Mucosa of rectum (tissue), 2 donors: ENCODE results near the gene SLC12A5.

Source experiments
- H3K27ac ChIP-seq, 2 donors: one replicate each; pipeline ENCODE4 v1.7.0; 2013; ENCODE audit warnings: inconsistent platforms in 2 of 2, low read depth in 2 of 2, low read length in 2 of 2
- H3K27me3 ChIP-seq, 2 donors: one replicate each; pipeline ENCODE4 v1.7.0; 2013; ENCODE audit warnings: low read length in 2 of 2; ENCODE audit not compliant: control insufficient read depth in 2 of 2, insufficient read depth in 2 of 2
- H3K36me3 ChIP-seq, 2 donors: one replicate each; pipeline ENCODE4 v1.7.0; 2013; ENCODE audit warnings: low read length in 2 of 2; ENCODE audit not compliant: control insufficient read depth in 2 of 2, insufficient read depth in 2 of 2
- H3K4me1 ChIP-seq, 2 donors: one replicate each; pipeline ENCODE4 v1.7.0; 2013; ENCODE audit warnings: low read length in 2 of 2, mild to moderate bottlenecking in 1 of 2; ENCODE audit not compliant: control insufficient read depth in 2 of 2, insufficient read depth in 2 of 2
- H3K4me3 ChIP-seq, 2 donors: one replicate each; pipeline ENCODE4 v1.7.0; 2013; ENCODE audit warnings: low read length in 2 of 2
- H3K9ac ChIP-seq, 2 donors: one replicate each; pipeline ENCODE4 v1.7.0; 2013; ENCODE audit warnings: low read length in 2 of 2, low read depth in 1 of 2, mild to moderate bottlenecking in 1 of 2
- H3K9me3 ChIP-seq, 2 donors: one replicate each; pipeline ENCODE4 v1.7.0; 2013; ENCODE audit warnings: low read length in 2 of 2; ENCODE audit not compliant: control insufficient read depth in 2 of 2
- donor health status: healthy.
- donor health status: Normal muscosa, but diverticular disease.

Gene SLC12A5

DNA sequence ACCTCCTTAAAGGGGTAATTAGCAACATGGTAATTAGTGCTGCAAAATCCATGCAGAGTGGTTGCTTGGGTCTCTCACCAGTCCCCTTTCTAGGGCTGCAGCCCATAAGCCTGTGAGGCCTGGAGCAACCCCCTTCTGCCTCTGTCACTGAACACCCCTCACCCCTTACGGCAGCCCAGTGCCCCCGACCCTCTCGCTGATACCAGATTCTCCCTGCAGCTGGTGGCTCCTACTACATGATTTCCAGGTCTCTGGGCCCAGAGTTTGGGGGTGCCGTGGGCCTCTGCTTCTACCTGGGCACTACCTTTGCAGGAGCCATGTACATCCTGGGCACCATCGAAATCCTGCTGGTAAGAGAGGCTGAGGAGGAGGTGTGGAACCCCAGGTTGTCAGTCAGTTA lies 8.0 kb downstream of the SLC12A5 start:
- no peaks in the 10 kb centered on the region for H3K9me3 ChIP-seq
- no peak overlapping the region for H3K27ac ChIP-seq
- no peak overlapping the region for H3K4me3 ChIP-seq
- no peaks in the 10 kb centered on the region for H3K36me3 ChIP-seq
- H3K4me1 ChIP-seq, result no peaks in the 10 kb centered on the region
- peaks cover 4 to 14% of the 10 kb centered on the region in 2 donors for H3K27me3 ChIP-seq
- no peak overlapping the region for H3K9ac ChIP-seq

DNA sequence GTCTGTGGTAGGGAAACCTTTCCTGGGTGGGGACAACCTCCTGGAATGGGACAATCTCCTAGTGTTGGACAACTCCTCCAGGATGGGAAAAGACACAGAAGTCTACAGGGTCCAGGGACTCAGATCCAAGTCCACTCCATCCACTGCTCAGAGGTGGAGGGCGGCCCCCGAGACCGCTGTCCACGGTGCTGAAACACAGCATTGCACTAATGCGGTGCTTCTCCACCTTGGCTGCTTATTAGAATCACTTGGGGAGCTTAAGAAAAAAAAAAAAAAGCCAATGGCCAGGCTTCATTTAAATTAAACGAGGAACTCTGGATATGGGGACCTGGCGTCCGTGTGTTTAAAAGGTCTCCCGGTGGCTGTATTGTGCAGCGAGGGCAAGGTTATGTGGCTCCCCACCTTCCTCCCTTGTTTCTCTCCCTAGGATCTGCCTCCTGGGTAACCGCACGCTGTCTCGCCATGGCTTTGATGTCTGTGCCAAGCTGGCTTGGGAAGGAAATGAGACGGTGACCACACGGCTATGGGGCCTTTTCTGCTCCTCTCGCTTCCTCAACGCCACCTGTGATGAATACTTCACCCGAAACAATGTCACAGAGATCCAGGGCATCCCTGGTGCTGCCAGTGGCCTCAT lies 12.0 kb downstream of the SLC12A5 start:
- Histone ChIP-seq H3K27me3 (no peaks in the 10 kb centered on the region), H3K9me3 (no peaks in the 10 kb centered on the region), H3K36me3 (no peaks in the 10 kb centered on the region), H3K4me1 (no peaks in the 10 kb centered on the region), H3K4me3 (no peak overlapping the region), H3K9ac (no peak overlapping the region), H3K27ac (no peak overlapping the region)

DNA sequence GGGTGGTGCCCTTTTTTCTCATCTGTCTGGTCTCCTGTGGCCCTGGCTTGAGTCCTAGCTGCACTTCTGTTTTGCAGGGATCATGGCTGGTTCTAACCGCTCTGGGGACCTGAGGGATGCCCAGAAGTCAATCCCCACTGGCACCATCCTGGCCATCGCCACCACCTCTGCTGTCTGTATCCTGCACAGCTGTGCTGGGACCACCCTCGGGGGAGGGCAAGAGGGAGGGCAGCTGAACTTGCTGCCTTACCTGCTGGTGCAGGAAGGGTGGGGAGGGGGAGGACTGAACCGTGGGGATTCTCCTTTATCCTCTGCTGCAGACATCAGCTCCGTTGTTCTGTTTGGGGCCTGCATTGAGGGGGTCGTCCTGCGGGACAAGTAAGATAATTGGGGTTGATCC lies 14.5 kb downstream of the SLC12A5 start:
- H3K27me3 ChIP-seq, result peaks cover 0 to 4% of the 10 kb centered on the region in 2 donors

GRCh38 chr20:46044896-46045295 lies 15.9 kb downstream of the SLC12A5 start:
- Histone ChIP-seq H3K4me1 (no peaks in the 10 kb centered on the region), H3K9me3 (no peaks in the 10 kb centered on the region), H3K27me3 (peaks cover 0 to 7% of the 10 kb centered on the region in 2 donors), H3K36me3 (no peaks in the 10 kb centered on the region), H3K9ac (no peak overlapping the region), H3K27ac (no peak overlapping the region), H3K4me3 (no peak overlapping the region)

More for the DNA sequence above, 14.5 kb downstream of the SLC12A5 start:
- H3K9ac ChIP-seq, result no peak overlapping the region
- no peak overlapping the region for H3K4me3 ChIP-seq
- H3K27ac ChIP-seq, result no peak overlapping the region
- H3K4me1 ChIP-seq, result no peaks in the 10 kb centered on the region
- no peaks in the 10 kb centered on the region for H3K9me3 ChIP-seq
- no peaks in the 10 kb centered on the region for H3K36me3 ChIP-seq

GRCh38 chr20:46046588-46047310 lies 17.7 kb downstream of the SLC12A5 start:
- Histone ChIP-seq H3K36me3 (no peaks in the 10 kb centered on the region), H3K27me3 (peaks cover 0 to 7% of the 10 kb centered on the region in 2 donors)

DNA sequence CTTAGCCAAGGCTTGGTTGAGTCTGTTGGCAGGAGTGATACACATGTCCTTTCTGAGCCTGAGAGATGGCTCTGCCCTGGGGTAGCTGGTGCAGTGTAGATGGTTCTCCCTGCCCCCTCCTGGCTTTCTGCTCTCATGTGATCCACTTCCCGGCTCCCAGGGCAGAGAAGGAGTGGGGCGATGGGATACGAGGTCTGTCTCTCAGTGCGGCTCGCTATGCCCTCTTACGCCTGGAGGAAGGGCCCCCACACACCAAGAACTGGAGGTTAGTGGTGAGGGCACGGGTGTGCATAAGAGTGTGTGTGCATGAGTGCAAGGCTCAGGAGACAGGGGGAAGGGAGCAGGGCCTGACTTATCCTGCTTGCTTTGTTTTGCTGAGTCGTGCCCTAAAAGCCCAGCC lies 18.8 kb downstream of the SLC12A5 start:
- no peaks in the 10 kb centered on the region for H3K36me3 ChIP-seq
- H3K9ac ChIP-seq, result no peak overlapping the region
- no peaks in the 10 kb centered on the region for H3K9me3 ChIP-seq
- H3K4me3 ChIP-seq, result no peak overlapping the region
- H3K4me1 ChIP-seq, result no peaks in the 10 kb centered on the region
- H3K27ac ChIP-seq, result no peak overlapping the region
- H3K27me3 ChIP-seq, result peaks cover 0 to 7% of the 10 kb centered on the region in 2 donors

More at GRCh38 chr20:46046588-46047310, 17.7 kb downstream of the SLC12A5 start:
- H3K27ac ChIP-seq, result no peak overlapping the region
- H3K4me3 ChIP-seq, result no peak overlapping the region
- no peak overlapping the region for H3K9ac ChIP-seq
- H3K4me1 ChIP-seq, result no peaks in the 10 kb centered on the region
- H3K9me3 ChIP-seq, result no peaks in the 10 kb centered on the region

DNA sequence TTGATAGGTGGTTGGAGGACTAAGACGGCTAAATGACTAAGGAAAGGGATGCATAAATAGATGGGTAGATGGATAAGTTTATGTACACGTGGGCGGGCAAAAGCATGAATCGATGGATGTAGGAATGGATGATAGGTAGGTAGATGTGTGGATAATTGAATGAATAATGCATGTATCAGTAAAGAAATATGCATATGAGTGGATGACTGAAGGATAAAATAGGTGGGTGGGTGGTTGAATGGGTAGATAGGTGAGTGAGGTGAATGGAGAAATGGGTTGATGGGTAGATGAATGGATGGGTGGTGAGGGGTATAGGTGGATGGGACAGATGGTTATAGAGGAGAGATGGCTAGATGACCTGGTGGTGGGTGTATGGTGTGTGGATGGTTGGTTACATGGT lies 20.2 kb downstream of the SLC12A5 start:
- Histone ChIP-seq H3K9ac (no peak overlapping the region), H3K27me3 (peaks cover 0 to 7% of the 10 kb centered on the region in 2 donors), H3K4me3 (no peak overlapping the region), H3K9me3 (no peaks in the 10 kb centered on the region), H3K36me3 (no peaks in the 10 kb centered on the region), H3K27ac (no peak overlapping the region), H3K4me1 (no peaks in the 10 kb centered on the region)

DNA sequence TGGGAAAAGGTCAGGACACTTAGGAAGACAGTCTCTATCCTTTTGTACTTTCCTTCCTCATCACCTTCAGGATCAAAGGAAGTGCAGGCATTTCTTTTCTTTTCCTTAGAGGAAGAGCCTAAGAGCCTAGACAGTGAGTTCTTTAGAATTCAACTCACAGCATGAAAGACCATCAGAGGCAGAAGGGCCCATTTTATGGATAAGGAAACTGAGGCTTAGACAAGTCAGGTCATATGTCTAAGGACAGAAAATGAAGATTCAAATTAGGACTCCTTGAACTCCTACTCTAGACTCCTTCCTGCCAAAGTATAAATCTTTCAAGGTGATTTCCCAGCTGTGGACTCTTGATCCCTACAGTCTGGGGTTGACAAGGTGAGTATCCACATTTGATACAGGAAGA lies 20.8 kb downstream of the SLC12A5 start:
- no peak overlapping the region for H3K4me3 ChIP-seq
- H3K36me3 ChIP-seq, result no peaks in the 10 kb centered on the region
- H3K27me3 ChIP-seq, result peaks cover 0 to 7% of the 10 kb centered on the region in 2 donors

GRCh38 chr20:46050444-46050843 lies 21.4 kb downstream of the SLC12A5 start:
- H3K4me3 ChIP-seq, result no peak overlapping the region

More for the DNA sequence above, 20.8 kb downstream of the SLC12A5 start:
- no peak overlapping the region for H3K27ac ChIP-seq
- no peaks in the 10 kb centered on the region for H3K4me1 ChIP-seq
- H3K9me3 ChIP-seq, result no peaks in the 10 kb centered on the region
- H3K9ac ChIP-seq, result no peak overlapping the region

GRCh38 chr20:46050885-46051284 lies 21.9 kb downstream of the SLC12A5 start:
- Histone ChIP-seq H3K4me1 (no peaks in the 10 kb centered on the region), H3K9me3 (no peaks in the 10 kb centered on the region), H3K36me3 (no peaks in the 10 kb centered on the region), H3K9ac (no peak overlapping the region), H3K27me3 (peaks cover 0 to 7% of the 10 kb centered on the region in 2 donors), H3K4me3 (no peak overlapping the region), H3K27ac (no peak overlapping the region)

More at GRCh38 chr20:46050444-46050843, 21.4 kb downstream of the SLC12A5 start:
- H3K4me1 ChIP-seq, result no peaks in the 10 kb centered on the region
- peaks cover 0 to 7% of the 10 kb centered on the region in 2 donors for H3K27me3 ChIP-seq
- H3K27ac ChIP-seq, result no peak overlapping the region
- H3K9ac ChIP-seq, result no peak overlapping the region
- no peaks in the 10 kb centered on the region for H3K9me3 ChIP-seq
- H3K36me3 ChIP-seq, result no peaks in the 10 kb centered on the region
